ENCODE measurements around the gene CERS6. TPM values are rescaled to one million over a fixed set of nuclear protein-coding genes. Genes with fewer than 3 reads are reported as not detected.
A peak's percentile ranks its signal among the peaks of the same experiment; 100 is the strongest.
"Not testable (repeated sequence)": the region's sequence is repeated elsewhere in the genome, so short reads cannot be mapped to it uniquely, and the experiment has no call there.

Gene CERS6
- total RNA-seq, 1 donor from 2014 or later, result 14.7 TPM

- DNase-seq (ENCODE audit: low spot score), result no peak
These were observed 10.9 kb downstream of the CERS6 start for GRCh38 chr2:168466834-168467565.

DNA sequence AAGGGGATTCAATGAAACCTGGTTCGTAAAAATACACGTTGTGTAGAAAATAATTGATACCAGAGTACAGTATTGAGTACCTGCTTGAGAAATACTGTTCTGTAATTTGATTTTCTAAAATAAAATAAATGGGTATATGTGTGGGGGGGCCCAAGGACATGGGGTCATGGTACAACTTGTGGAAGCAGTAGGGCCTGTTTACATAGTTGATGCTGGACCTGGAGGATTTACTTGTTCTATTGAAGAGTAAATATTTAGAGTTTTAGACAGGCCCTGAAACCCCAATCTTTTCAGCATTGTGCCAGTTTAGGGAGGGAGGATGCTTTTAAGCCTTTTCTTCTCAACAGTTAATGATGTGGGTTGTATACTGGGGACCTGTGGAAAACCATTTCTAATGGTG, 11.7 kb downstream of the CERS6 start:
- DNase-seq (ENCODE audit: low spot score), result no peak

DNA sequence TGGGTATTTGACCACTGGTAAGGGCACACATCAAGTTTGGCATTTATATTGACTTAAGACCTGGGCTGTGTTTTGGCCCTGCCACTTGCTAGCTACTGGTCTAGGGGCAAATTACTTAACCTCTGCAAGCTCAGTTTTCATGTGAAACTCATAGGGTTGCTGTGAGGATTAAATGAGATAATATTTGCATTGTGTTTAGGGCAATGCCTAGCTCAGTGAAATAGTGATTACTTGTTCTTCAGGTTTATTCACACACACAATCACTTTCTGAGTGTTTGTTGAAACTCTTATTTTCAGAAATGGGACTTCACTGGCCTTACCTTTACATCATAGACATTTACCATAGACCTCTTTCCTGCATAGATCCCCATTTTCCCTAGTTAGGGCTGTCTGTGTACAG, 12.3 kb downstream of the CERS6 start:
- DNase-seq (ENCODE audit: low spot score), result no peak

- DNase-seq (ENCODE audit: low spot score), result no peak
These were observed 13.4 kb downstream of the CERS6 start for GRCh38 chr2:168469281-168469988.

GRCh38 chr2:168470320-168471162, 14.5 kb downstream of the CERS6 start:
- DNase-seq (ENCODE audit: low spot score), result no peak

GRCh38 chr2:168471163-168471475, 15.0 kb downstream of the CERS6 start:
- DNase-seq (ENCODE audit: low spot score), result no peak

GRCh38 chr2:168475636-168476035, 19.6 kb downstream of the CERS6 start:
- no peak for DNase-seq (ENCODE audit: low spot score)

GRCh38 chr2:168478206-168478605, 22.1 kb downstream of the CERS6 start:
- no peak for DNase-seq (ENCODE audit: low spot score)

GRCh38 chr2:168480356-168480755, 24.3 kb downstream of the CERS6 start:
- DNase-seq (ENCODE audit: low spot score), result no peak

DNA sequence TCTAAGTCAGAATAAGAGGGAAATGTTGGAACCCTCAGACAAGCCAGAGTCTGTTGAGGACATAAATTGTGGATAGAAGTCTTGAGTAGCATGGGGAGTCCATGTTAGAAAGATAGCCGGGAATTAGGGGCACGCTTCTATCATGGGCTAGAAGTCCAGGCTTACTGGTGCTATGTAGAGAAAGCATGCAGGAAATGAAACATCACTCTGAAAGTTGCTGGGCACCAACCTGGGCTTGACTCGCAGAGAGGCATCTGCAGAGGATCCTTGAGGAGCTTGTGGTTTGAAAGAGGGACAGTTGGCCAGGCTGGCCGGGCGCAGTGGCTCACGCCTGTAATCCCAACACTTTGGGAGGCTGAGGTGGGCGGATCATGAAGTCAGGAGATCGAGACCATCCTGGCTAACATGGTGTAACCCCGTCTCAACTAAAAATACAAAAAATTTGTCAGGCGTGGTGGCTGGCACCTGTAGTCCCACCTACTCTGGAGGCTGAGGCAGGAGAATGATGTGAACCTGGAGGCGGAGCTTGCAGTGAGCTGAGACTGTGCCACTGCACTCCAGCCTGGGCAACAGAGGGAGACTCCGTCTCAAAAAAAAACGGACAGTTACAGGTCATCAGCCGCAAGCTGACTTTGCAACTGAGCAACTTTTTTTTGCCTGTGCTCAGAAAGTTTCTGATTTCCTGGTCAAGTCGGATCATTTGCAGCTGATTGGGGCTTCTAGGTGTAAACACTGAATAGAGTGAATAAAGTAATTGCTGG, 24.9 kb downstream of the CERS6 start:
- DNase-seq (ENCODE audit: low spot score), result no peak

GRCh38 chr2:168482269-168482668, 26.2 kb downstream of the CERS6 start:
- peak; percentile 32 for DNase-seq (ENCODE audit: low spot score)

DNA sequence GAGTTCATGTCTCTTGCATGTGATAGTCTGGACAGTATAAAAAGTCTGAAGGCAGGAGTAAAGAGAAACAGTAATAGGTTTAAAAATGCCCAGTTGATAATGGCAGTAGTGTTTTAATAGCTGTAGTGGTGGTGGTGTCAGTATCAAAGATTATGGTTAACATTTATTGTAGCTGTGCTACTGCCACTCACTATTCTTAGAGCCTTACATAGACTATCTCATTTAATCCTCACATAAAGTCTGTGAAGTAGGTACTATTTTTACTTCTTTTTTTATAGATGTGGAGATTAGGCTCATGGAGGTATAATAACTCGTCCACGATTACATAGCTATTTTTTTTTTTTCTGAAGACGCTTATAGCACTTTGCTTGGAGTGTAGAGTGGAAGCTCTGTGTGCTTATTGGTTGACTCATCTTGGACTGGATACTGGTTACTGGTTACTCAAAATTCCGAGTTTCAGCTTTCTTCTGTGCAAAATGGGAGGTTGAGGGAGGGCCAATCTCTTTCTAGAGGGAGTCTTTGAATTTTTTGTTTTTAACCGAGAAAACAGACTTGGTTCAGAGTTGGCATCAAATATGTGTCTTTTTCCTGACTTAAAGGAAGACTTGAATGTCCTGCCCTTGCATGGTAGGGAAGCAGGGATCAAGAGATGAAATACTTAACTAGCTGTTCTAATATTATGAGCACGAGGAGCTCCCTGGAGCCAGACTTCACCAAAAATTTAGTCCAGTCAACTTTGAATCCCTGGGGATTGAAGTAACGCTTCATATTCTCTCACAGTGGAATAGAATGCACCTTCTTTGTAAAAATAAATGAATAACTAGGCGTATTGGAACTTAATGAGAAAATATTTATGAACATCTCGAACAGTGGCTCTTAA, 27.1 kb downstream of the CERS6 start:
- DNase-seq (ENCODE audit: low spot score), result no peak

GRCh38 chr2:168486477-168486876, 30.4 kb downstream of the CERS6 start:
- no peak for DNase-seq (ENCODE audit: low spot score)

GRCh38 chr2:168490015-168490874, 34.2 kb downstream of the CERS6 start:
- peak; percentile 47 for DNase-seq (ENCODE audit: low spot score)

DNA sequence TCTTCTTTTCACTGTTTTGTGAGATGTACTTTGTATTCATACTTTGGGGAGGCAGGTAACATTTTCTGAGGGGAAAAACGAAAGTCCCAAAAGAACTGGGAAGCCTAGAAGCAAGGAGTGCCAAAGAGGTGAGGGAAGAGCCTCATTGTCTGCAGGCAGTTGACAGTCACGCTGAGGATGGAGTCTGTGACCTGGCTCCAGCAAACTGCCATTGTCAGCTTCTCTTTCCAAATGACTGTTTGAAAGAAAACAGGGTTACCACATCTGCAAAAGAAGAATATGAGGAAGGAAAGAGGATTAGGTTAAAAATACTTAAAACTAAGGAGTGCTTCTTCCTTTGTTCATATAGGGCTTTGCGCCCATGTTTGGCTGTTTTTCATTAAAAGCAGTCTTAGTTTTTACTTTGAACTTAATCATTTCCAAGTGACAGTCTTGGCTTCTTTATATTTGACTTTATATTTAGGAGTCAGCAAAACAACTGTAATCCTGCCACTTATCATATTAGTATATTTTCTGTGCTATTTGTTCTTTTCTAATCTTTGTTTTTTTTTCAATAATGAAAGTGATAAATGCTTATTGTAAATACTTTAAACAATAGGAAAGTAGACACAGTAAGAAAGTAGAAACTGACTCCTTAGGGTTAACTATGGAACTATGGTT, 35.0 kb downstream of the CERS6 start:
- DNase-seq (ENCODE audit: low spot score), result no peak

DNA sequence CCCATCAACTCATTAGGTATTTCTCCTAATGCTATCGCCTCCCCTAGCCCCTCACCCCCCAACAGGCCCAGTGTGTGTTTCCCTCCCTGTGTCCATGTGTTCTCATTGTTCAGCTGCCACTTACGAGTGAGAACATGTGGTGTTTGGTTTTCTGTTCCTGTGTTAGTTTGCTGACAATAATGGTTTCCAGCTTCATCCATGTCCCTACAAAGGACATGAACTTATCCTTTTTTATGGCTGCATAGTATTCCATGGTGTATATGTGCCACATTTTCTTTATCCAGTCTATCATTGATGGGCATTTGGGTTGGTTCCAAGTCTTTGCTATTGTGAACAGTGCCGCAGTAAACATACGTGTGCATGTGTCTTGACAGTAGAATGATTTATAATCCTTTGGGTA, 35.7 kb downstream of the CERS6 start:
- DNase-seq (ENCODE audit: low spot score), result not testable (repeated sequence)

DNA sequence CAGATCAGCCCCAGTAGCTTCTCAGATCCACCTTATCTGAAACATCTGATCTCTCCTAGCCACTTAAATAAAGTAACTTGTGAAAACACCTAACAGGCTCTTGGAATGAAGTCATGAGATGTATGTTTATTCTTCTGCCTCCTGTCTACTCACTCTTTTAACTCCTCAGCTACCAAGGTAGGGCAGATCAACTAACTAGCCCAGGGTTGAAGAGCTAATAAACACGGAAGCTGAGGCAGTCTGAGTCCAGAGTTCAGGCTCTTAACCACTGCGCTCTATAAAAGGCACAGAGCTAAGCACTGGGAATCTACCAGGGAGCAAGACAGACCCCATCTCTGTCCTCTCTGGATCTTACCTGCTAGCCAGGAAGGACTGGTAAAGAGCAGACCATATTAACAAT, 37.1 kb downstream of the CERS6 start:
- DNase-seq (ENCODE audit: low spot score), result peak; percentile 20

DNA sequence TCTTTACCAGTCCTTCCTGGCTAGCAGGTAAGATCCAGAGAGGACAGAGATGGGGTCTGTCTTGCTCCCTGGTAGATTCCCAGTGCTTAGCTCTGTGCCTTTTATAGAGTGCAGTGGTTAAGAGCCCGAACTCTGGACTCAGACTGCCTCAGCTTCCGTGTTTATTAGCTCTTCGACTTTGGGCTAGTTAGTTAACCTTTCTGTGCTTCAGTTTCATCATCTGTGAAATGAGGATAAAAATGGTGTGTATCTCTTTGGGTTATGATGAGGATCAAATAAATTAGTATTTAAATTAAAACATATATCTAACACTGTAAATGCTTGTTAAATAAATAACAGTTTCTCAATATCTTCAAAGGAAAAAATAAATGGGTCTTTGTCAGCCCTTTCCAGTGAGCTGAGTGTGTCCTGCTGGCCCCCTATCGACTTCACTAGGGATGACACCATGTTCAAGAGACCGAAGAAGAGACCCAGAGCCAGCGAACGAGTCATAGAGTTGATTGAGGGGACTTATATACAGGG, 38.2 kb downstream of the CERS6 start:
- no peak for DNase-seq (ENCODE audit: low spot score)

DNA sequence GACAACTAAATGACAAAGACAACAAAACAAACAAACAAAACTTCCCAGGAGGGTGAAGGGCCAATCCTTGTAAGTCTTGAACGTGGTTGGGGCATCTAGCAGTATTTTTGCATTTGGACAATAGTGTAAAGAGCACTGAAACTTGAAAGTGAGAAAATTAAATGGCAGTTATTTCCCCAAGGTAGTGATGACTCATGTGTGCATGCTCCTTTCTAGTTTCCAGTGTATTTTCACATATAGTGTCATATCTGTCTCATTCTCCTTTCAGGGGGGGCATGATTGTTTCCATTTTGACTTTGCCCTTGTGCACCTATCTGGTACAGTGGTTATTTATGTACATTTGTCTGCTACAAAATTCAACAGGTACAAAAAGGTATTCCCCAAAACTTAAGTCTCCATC, 39.5 kb downstream of the CERS6 start:
- DNase-seq (ENCODE audit: low spot score), result no peak
